ENCODE measurements around the gene GLI2. TPM values are rescaled to one million over a fixed set of nuclear protein-coding genes. Genes with fewer than 3 reads are reported as not detected.
A peak's percentile ranks its signal among the peaks of the same experiment; 100 is the strongest.

The GLI2 gene
- total RNA-seq, 1 experiment from 2014 or later: 4.0 TPM

GRCh38 chr2:120739438-120740090, 3.9 kb downstream of the GLI2 start:
- DNase-seq: peak; percentile 17
- TF ChIP-seq EZH2 (IDR thresholded peaks at IDR 0.05; ENCODE audit: low read length, unreplicated experiment) (no peak), EZH2phosphoT487 (IDR thresholded peaks at IDR 0.05; ENCODE audit: borderline replicate concordance, low read length) (no peak)
- TF ChIP-seq, protein P1, sequence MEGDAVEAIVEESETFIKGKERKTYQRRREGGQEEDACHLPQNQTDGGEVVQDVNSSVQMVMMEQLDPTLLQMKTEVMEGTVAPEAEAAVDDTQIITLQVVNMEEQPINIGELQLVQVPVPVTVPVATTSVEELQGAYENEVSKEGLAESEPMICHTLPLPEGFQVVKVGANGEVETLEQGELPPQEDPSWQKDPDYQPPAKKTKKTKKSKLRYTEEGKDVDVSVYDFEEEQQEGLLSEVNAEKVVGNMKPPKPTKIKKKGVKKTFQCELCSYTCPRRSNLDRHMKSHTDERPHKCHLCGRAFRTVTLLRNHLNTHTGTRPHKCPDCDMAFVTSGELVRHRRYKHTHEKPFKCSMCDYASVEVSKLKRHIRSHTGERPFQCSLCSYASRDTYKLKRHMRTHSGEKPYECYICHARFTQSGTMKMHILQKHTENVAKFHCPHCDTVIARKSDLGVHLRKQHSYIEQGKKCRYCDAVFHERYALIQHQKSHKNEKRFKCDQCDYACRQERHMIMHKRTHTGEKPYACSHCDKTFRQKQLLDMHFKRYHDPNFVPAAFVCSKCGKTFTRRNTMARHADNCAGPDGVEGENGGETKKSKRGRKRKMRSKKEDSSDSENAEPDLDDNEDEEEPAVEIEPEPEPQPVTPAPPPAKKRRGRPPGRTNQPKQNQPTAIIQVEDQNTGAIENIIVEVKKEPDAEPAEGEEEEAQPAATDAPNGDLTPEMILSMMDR (conservative IDR thresholded peaks at IDR 0.05; ENCODE audit: low read depth, low read length): no peak
- ChIA-PET CTCF (interaction anchor here (0.5 kb wide), 1 partner anchor 263 kb away, joined by 3 read pairs; no protein-coding TSS in a partner anchor), POLR2A (ENCODE audit: unreplicated experiment) (interaction anchor here (0.5 kb wide), 1 partner anchor 1512 kb away, joined by 5 read pairs; no protein-coding TSS in a partner anchor)
- Histone ChIP-seq H3K36me3 (ENCODE audit: low read depth, low read length) (no peaks in the 10 kb centered on the region), H3K4me2 (ENCODE audit: low read length) (peak overlapping the region; percentile 24), H3K27ac (ENCODE audit: low read length) (no peak overlapping the region), H3K9me2 (replicated peaks; ENCODE audit: low read length) (no peaks in the 10 kb centered on the region), H3F3A (ENCODE audit: low read length, unreplicated experiment) (no peaks in the 10 kb centered on the region), H3K79me2 (ENCODE audit: low read length) (peaks cover 32% of the 10 kb centered on the region), H3K27me3 (ENCODE audit: low read length) (no peaks in the 10 kb centered on the region), H3K9me3 (ENCODE audit: low read length) (no peaks in the 10 kb centered on the region), H4K20me1 (ENCODE audit: low read length) (no peaks in the 10 kb centered on the region), H2AFZ (ENCODE audit: low read length) (no peak overlapping the region), H3K4me3 (ENCODE audit: low read length) (no peak overlapping the region), H3K9ac (ENCODE audit: low read length) (no peak overlapping the region), H3K4me1 (ENCODE audit: insufficient read depth, low read length) (peaks cover 27% of the 10 kb centered on the region)
- no TSS peak for BruUV-seq (replicated peaks)
- peak; percentile 4; the same call in 1 of the 2 replicates for ATAC-seq
- intact Hi-C loops (cut with micrococcal nuclease): loop anchor here (5.0 kb wide), 3 partner anchors 42 to 128 kb away; no protein-coding TSS in a partner anchor

GRCh38 chr2:120740375-120740764, 4.7 kb downstream of the GLI2 start:
- H3K4me1 ChIP-seq (ENCODE audit: insufficient read depth, low read length): peaks cover 27% of the 10 kb centered on the region
- H3K27me3 ChIP-seq (ENCODE audit: low read length): no peaks in the 10 kb centered on the region
- no peaks in the 10 kb centered on the region for H3K9me2 ChIP-seq (replicated peaks; ENCODE audit: low read length)
- H2AFZ ChIP-seq (ENCODE audit: low read length): no peak overlapping the region
- no peaks in the 10 kb centered on the region for H3F3A ChIP-seq (ENCODE audit: low read length, unreplicated experiment)
- no peaks in the 10 kb centered on the region for H4K20me1 ChIP-seq (ENCODE audit: low read length)
- H3K4me2 ChIP-seq (ENCODE audit: low read length): no peak overlapping the region
- H3K9ac ChIP-seq (ENCODE audit: low read length): no peak overlapping the region
- H3K36me3 ChIP-seq (ENCODE audit: low read depth, low read length): no peaks in the 10 kb centered on the region
- no TSS peak for BruUV-seq (replicated peaks)
- H3K9me3 ChIP-seq (ENCODE audit: low read length): no peaks in the 10 kb centered on the region
- H3K27ac ChIP-seq (ENCODE audit: low read length): no peak overlapping the region
- CTCF ChIA-PET: no interaction called here
- intact Hi-C loops (cut with micrococcal nuclease): no loop called here
- POLR2A ChIA-PET (ENCODE audit: unreplicated experiment): no interaction called here
- DNase-seq: no peak
- H3K79me2 ChIP-seq (ENCODE audit: low read length): peaks cover 32% of the 10 kb centered on the region
- ATAC-seq: no peak
- H3K4me3 ChIP-seq (ENCODE audit: low read length): no peak overlapping the region
- TF ChIP-seq EZH2 (IDR thresholded peaks at IDR 0.05; ENCODE audit: low read length, unreplicated experiment) (no peak), EZH2phosphoT487 (IDR thresholded peaks at IDR 0.05; ENCODE audit: borderline replicate concordance, low read length) (no peak)
- TF ChIP-seq, protein P1 (conservative IDR thresholded peaks at IDR 0.05; ENCODE audit: low read depth, low read length): no peak

Measured in PC-3 (cell line).